RPMI7951 (cell line): ENCODE results near the gene CFAP45. TPM values are rescaled to one million over a fixed set of nuclear protein-coding genes. Genes with fewer than 3 reads are reported as not detected.

Experiments used
- DNase-seq: peaks from one replicate; pipeline ENCODE4 v3.0.0-alpha.2; 2012; ENCODE audit warnings: low read depth
- total RNA-seq: library from RNA; depleted of rRNA; stranded (reverse); fragments of >200 nt; shearing (Covaris generic); gene quantifications from 2 replicates; pipeline ENCODE4 v1.2.3, GENCODE V29; 2014

The CFAP45 gene
- total RNA-seq, 1 experiment from 2014 or later = 2.2 TPM

DNA sequence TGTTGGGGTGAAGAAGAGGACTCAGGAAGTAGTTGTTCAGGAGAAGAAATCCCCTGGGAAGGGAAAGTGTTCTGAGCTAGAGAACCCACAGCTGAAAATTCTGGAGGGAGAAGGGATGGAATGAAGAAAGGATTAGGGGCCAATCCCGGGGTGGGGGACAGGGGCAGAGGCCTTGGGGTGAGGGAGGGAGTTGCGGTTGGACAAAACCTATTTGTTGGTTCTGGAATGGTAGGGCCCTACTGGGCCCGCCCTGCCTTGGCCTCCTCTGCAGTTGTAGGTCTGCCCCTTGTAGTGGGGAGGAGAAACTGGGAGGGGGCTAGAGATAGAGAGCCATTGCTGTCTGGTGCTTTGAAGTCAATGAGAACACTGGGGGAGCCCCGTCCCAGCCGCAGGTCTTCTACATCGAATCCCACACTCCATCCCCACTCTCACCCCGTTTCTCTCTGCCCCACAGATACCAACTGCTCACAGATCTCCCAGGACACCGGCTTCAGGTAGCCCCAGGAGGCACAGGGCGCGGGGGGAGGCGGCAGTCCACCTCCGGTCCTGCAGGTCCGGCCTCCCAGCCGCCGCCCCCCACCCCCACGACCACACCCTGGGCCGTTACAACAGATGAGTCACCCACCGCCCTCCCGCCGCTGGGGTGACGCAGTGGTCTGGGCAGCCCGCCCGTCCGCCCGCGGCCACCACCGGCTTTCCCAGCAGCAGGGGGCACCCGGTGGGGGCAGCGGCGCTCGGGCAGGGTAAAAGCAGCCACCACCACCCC is 24.2 kb upstream of the CFAP45 start:
- peak; percentile 91 for DNase-seq

- DNase-seq = peak; percentile 87
Measured at GRCh38 chr1:159923203-159924024, 23.4 kb upstream of the CFAP45 start.

GRCh38 chr1:159922511-159923202 is 22.7 kb upstream of the CFAP45 start:
- peak; percentile 82 for DNase-seq

GRCh38 chr1:159921700-159922504 is 21.9 kb upstream of the CFAP45 start:
- peak; percentile 70 for DNase-seq

DNA sequence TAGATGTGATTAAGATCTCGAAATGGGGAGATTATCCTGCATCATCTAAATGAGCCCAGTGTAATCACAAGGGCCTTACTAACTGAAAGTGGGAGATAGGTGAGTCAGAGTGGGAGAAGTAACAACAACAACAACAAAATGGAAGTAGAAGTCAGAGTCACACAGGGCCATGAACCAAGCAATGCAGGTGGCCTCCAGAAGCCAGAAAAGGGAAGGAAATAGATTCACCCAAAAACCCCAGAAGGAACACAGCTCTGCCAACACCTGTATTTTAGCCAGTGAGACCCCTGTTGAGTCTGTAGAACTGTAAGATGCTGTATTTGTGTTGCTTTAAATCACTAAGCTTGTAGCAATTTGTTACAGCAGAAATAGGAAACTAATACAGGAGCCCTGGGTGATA is 21.3 kb upstream of the CFAP45 start:
- DNase-seq = no peak

- DNase-seq = no peak
Measured at GRCh38 chr1:159920651-159921050, 20.7 kb upstream of the CFAP45 start.

DNA sequence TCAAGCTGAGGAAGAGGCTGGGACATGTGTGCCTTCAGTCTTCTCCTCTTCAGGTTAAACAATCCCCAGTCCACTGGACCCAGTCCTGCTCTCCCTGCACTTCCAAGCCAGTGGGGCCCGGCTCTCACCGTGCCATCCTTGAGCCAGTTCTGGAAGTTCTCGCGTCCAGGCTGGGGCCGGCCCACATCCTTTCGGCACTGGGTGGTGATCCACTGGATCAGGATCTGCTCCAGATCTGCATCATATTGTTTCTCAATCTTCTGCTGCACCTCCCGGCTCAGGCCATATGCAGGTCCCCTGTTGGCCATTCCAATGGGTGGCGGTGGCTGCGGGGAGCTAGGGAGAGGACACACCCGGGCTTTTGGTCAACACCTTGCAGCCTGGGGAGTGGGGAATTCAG is 20.2 kb upstream of the CFAP45 start:
- DNase-seq = no peak

DNA sequence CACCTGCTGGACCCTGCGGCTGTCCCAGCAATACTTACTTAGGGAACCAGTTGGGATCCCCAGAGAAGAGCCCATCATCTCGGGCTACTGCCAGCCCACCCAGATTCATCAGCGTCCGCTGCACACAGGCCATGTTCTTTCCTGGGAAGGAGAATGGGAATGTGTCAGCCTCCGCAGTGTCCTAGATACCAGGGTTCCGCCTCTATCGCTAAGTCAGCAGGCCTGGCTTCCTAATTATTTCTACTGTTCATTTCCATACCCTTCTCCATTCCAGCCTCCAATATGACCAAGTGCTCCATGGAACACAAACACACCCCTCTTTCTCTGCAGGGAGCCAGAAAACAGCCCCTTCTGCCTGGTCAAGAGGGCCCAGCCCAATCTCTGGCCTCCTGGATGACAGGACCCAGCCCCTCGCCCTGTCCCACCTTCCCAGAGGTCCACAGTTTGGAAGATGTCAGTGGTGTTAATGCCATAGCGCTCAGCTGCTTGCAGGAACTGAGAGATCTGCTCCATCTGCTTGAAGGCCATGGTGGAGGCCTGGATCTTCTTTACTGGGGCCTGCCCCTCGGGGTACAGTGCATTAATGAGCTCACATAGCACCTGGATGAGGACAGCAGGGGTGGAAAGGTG is 19.4 kb upstream of the CFAP45 start:
- DNase-seq = no peak

- peak; percentile 53 for DNase-seq
Measured at GRCh38 chr1:159918352-159919200, 18.6 kb upstream of the CFAP45 start.

DNA sequence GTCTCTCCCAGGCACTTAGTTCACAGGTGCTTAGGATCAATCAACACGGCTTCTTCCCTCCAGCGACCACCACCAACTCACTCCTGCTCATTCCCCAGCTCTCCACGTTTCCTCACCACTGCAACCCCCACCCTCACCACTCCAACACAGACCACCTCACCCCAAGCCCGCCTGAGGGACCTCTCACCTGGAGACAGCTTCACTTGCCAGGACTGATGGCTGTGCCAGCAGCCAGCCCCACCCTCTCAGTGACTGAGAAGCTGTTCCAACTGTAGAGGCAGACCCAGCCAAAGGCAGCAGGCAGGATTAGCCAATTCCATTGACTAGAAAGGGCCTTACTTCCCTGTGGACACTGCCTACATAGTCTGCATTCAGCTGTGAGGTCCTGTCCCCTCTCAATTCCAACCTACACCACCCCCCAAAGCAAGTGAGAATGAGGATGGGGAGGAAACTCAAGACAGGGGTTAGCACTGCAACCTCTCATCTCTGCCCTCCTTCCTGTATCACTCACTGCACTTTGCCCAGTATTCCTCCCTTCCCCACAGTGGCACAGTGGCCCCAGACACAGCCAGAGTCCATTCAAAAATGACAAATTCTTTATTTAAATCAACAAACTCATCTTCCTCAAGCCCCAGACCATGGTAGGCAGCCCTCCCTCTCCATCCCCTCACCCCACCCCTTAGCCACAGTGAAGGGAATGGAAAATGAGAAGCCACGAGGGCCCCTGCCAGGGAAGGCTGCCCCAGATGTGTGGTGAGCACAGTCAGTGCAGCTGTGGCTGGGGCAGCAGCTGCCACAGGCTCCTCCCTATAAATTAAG is 17.8 kb upstream of the CFAP45 start:
- peak; percentile 39 for DNase-seq

DNA sequence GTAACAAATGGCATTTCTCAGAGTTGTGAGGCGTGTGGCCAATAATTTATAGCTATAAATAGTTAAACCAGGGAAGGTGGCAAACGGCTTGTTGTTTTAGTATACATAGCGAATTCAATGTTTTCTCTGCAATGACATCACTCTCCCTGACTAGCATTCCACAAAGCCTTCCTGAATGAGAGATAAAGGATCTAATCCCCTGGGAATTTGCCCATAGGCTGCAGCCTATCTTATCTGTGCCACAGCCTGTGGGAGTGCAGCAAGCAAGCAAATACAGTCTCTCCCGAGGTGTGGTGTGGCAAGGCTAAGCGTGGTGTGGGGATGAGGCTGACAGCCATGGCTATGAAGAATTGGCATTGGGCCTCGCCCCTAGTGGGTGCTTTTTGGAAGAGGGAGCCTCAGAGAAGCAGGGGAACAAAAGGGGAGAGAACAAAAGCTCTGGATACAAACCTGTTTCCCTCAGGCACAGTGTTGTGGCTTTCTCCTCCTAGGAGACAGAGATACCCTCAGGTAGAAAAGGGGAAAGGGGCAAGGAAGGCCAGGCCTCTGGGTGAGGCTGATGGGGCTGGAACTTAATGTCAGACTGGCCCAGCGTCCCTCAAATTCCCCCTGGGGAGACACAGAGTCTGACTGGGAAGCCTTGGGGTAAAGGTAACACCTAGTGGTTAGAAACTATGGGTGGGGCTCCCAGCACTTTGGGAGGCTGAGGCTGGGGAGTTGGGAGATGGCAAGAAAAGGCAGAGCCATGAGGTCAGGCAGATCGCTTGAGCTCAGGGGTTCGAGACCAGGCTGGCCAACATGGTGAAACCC is 16.5 kb upstream of the CFAP45 start:
- DNase-seq = peak; percentile 93

DNA sequence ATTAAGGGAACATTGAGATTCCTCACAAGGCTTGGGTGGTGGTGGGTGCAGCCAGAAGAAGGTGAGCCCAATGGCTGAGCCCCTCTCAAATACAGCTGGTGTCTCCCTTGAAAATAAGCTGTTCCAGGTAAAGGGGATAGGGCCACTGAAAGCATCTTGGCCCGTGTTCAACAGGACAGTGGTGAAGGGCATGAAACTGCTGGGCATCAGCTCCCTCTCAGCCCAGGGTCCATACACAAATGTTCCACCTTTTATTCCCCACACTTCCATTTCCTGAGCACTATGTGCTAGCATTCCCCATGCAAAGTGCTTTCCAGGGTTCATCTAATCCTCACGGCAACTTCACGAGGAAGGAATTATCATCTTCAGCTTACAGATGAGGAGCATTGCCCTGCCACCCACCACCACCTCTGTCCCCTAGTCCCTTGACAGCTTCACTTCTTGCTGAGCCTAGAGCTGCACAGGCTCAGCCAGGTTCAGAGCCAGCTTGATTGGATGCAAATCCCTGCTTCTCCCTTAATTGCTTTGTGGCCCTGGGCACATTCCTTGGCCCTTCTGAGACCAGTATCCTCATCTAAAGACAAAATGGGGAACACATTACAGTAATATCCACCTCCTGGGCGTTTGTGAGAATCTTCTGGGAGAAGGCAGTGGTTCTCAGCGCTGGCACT is 15.7 kb upstream of the CFAP45 start:
- no peak for DNase-seq

GRCh38 chr1:159914252-159915018 is 14.5 kb upstream of the CFAP45 start:
- no peak for DNase-seq

DNA sequence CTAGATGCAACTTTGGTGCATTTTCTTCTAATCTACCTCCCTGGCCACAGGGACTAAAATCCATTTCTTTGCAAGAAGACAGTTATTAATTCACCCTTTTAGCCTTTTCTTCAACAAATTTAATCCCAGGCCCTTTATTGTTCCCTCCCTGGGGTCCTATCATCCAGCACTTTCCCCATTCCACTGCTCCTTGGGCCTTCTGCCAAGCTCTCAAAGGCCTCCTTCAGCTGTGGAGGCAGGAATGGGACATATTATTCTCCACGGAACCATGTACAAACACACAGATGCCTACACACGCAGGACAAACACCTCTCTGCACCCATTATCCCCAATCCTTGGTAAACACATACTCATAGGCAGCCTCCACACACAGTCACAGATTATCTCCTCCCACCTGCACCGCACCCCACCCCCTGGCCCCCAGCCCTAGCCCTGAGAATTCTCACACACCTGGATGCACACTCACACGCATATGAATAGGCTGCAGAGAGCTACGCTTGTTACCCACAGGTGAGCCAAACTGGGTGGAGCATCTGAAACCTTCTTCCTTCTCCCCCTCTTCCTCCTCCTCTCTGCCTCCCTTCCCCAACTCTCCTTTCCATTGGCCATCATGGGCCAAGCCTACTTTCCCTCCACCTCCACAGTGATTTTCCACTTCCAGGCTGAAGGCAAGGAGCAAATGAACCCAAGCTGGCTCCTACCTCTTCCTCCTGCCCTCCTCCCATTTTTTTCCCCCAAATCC is 13.7 kb upstream of the CFAP45 start:
- no peak for DNase-seq

DNA sequence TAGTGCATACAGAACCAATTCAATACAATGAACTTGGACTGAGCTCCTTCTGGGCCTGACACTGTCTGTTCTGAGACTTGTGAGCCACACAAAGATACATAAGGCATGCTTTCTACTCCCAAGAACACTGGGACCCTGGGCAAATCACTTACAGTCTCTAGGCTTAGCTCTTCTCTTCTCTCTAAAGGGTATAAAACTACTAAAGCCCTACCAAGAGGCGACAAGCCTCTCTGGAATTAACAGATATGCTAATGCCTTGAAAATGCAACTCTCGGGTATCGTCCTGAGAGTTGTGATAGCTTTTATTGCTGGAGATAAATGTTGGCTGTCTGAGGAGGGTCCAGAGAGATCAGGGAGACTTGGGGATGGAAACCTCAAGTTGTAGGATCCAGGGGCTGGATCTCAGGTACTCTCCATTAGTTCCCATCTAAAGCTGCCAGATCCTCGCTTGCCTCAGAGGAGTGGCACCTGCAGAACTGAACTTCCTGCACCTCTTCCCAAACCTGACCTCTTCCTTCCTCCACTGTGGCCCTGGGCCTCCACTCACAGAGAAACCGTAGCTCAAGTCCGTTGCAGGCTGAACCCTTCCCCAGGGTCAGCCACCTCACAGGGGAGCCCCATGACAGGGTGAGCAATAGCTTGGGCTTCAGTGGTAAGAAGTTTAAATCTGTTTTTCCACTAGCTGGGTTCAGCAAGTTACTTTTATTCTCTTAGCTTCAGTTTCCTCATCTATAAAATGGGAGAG is 11.5 kb upstream of the CFAP45 start:
- DNase-seq = no peak
